Embryonic facial prominence (tissue), 1 donor: ENCODE measurements around the gene CRTC3.

Experiments
- DNase-seq: peaks from one replicate; pipeline ENCODE4 v3.0.0-alpha.2; 2016; ENCODE audit errors: extremely low spot score

The CRTC3 gene

GRCh38 chr15:90594301-90594738, 64.6 kb downstream of the CRTC3 start:
- no peak for DNase-seq

- DNase-seq = no peak
Observed at GRCh38 chr15:90595763-90596155, 66.0 kb downstream of the CRTC3 start.

- DNase-seq = no peak
Observed at GRCh38 chr15:90596943-90597342, 67.2 kb downstream of the CRTC3 start.

GRCh38 chr15:90597577-90597976, 67.9 kb downstream of the CRTC3 start:
- no peak for DNase-seq

- DNase-seq = no peak
Observed at GRCh38 chr15:90598031-90598577, 68.4 kb downstream of the CRTC3 start.

GRCh38 chr15:90598679-90599078, 69.0 kb downstream of the CRTC3 start:
- DNase-seq = no peak

- no peak for DNase-seq
Observed at GRCh38 chr15:90599116-90599515, 69.4 kb downstream of the CRTC3 start.

- no peak for DNase-seq
Observed at GRCh38 chr15:90599644-90600043, 69.9 kb downstream of the CRTC3 start.

- no peak for DNase-seq
Observed at GRCh38 chr15:90600954-90601353, 71.2 kb downstream of the CRTC3 start.

- DNase-seq = no peak
Observed at GRCh38 chr15:90603893-90604292, 74.2 kb downstream of the CRTC3 start.

GRCh38 chr15:90606641-90607040, 76.9 kb downstream of the CRTC3 start:
- DNase-seq = no peak

GRCh38 chr15:90607361-90607760, 77.6 kb downstream of the CRTC3 start:
- no peak for DNase-seq

- DNase-seq = no peak
Observed at GRCh38 chr15:90609242-90610180, 79.8 kb downstream of the CRTC3 start.

GRCh38 chr15:90610190-90610589, 80.5 kb downstream of the CRTC3 start:
- no peak for DNase-seq

GRCh38 chr15:90611157-90611556, 81.4 kb downstream of the CRTC3 start:
- DNase-seq = no peak

- no peak for DNase-seq
Observed at GRCh38 chr15:90617171-90617570, 87.4 kb downstream of the CRTC3 start.

- DNase-seq = no peak
Observed at GRCh38 chr15:90617668-90618097, 88.0 kb downstream of the CRTC3 start.

- no peak for DNase-seq
Observed at GRCh38 chr15:90618330-90619125, 88.8 kb downstream of the CRTC3 start.

GRCh38 chr15:90619468-90619867, 89.7 kb downstream of the CRTC3 start:
- no peak for DNase-seq

GRCh38 chr15:90619939-90620338, 90.2 kb downstream of the CRTC3 start:
- DNase-seq = no peak

- DNase-seq = no peak
Observed at GRCh38 chr15:90620379-90621067, 90.8 kb downstream of the CRTC3 start.

- no peak for DNase-seq
Observed at GRCh38 chr15:90623854-90624253, 94.1 kb downstream of the CRTC3 start.
